ENCODE results near the gene PMVK.

GRCh38 chr1:154901591-154901990 lies 34.9 kb downstream of the PMVK start:
- no peak for TF ChIP-seq CTCF (IDR thresholded peaks at IDR 0.05; ENCODE audit: poor library complexity)
- no peak for TF ChIP-seq EZH2phosphoT487 (IDR thresholded peaks at IDR 0.05; ENCODE audit: low read depth, severe bottlenecking, unreplicated experiment)
